GM13976 (cell line): ENCODE results near the gene SLC25A21.

ENCODE experiments used
- DNase-seq: peaks from one replicate; pipeline ENCODE4 v3.0.0; 2012; ENCODE audit warnings: low spot score
- in situ Hi-C: fragments of 300-500 bp; cut with MboI; formaldehyde crosslinking; loops from one replicate; pipeline ENCODE4 v1.12.0; 2022; ENCODE audit warnings: low sequenced_read_pairs, mixed read lengths, inconsistent platforms; ENCODE audit not compliant: unreplicated experiment
- TF ChIP-seq, protein P1 (sequence below): IDR thresholded peaks from 2 replicates; pipeline ENCODE4 v1.5.1; 2012; ENCODE audit warnings: borderline replicate concordance, mild to moderate bottlenecking; ENCODE audit not compliant: insufficient read depth; ENCODE audit errors: extremely low read depth, missing control alignments, control extremely low read depth

SLC25A21 gene

DNA sequence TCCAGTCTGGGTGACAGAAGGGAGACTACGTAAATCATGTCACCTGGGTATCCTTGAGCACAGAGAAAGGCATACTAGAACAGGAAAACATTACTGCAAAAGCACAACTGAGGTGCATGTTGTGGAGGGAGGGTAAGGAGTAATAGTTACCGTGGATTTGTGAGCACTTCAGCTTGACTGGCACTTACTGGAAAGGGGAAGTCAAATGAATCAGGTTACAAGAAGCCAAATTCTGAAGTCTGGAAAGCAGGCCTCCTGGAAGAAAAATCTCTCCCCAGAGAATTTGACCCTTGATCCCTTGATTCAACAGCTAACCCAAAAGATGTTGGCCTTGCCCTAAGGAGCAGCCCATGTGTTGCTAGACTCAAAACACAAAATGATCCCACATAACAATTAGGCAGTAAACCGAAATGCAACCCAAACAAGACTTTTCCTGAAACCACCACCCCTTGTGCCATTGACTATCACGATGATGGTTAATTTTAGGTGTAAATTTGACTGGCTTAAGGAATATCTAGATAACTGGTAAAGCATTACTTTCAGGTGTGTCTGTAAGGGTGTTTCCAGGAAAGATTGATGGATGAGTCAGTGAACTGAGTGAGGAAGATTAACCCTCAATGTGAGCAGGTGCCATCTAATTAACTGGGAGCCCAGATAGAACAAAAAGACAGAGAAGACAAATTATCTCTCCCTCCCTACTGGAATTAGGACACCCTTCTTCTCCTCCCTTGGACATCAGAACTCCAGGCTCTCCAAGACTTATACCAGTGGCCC is 108.8 kb downstream of the SLC25A21 start:
- no peak for DNase-seq
- TF ChIP-seq, protein P1, sequence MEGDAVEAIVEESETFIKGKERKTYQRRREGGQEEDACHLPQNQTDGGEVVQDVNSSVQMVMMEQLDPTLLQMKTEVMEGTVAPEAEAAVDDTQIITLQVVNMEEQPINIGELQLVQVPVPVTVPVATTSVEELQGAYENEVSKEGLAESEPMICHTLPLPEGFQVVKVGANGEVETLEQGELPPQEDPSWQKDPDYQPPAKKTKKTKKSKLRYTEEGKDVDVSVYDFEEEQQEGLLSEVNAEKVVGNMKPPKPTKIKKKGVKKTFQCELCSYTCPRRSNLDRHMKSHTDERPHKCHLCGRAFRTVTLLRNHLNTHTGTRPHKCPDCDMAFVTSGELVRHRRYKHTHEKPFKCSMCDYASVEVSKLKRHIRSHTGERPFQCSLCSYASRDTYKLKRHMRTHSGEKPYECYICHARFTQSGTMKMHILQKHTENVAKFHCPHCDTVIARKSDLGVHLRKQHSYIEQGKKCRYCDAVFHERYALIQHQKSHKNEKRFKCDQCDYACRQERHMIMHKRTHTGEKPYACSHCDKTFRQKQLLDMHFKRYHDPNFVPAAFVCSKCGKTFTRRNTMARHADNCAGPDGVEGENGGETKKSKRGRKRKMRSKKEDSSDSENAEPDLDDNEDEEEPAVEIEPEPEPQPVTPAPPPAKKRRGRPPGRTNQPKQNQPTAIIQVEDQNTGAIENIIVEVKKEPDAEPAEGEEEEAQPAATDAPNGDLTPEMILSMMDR: no peak
- in situ Hi-C loops: no loop called here

DNA sequence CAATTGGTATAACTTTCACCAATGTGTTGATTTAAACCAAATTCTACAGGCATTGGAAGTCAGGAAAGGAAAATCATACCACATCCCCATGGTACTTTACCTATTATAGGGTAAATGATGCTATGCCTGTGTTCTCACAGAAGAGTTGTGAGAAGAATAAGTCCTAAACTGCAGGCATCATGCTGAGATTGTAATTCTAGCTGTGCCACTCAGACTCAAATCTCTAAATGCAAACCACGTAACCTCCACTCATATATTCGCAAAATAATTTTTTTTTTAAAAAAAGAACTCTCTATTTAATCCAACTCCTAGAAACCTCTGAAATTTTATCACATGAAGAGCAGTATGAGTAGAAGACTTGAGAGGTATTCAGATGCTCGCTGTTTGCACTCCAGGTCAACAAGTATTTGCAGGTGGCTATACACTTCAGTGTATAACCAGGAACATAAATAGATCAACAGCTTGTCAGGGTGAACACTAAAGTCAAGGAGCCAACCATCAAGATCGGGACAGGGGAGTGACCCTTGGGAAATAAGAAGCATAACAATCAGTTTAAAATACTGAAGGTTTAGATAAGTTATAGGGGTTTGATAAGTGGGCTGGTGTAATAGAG is 110.1 kb downstream of the SLC25A21 start:
- in situ Hi-C loops: no loop called here
- no peak for DNase-seq
- TF ChIP-seq, protein P1: no peak

DNA sequence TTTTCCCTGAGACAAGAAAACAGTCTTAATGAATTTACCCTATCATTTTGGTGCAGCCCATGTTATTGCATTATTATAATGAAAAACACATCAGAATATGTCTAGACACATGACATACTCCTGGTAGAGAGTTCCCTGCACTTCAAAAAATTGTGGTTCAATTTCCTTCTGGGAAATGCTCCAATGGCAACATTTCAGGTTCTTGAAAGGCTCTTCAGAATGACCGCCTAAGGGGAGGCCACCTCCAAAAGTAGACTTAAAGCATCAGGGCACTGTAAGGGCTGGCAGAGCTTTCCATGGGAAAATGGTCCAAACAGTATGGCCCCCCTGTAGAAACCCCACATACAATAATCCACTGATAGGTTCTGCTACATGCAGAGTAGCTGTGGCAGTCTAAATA is 110.7 kb downstream of the SLC25A21 start:
- no peak for DNase-seq
- TF ChIP-seq, protein P1: no peak
- in situ Hi-C loops: no loop called here

DNA sequence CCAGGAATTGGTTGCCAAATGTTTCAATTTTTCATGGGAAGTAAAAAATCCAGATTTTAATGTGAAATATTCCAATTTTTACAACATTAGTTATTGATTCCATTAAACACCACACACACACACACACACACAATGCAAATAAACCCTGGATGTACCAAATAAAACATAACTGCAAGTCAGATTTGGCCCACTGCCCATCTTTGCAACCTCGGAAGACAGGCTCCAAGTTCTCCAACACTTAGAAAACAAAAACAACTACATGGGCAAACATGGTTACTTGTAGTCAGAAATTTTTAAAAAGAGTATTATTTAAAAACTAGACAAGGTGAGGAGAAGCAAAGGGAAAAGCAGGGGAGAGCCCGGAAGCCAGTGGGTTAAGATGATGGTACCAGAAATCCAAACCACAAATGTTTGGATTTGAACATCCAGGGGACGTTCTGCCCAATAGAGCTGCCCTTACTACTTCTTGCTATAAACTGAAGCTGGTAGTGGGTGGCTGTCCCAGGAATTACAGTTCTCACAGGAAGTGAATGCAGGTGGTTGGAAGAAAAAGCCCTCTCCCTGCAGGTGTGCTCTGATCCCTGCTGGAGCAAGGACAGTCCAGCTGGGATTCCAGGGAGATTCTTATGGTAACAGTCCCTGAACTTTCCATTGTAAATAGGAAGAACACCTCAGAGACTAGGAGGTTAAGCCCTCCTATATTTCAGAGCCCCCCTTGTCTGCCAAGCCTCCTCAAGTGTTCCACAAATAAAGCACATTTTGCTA is 111.7 kb downstream of the SLC25A21 start:
- TF ChIP-seq, protein P1: no peak
- DNase-seq: no peak
- in situ Hi-C loops: no loop called here

DNA sequence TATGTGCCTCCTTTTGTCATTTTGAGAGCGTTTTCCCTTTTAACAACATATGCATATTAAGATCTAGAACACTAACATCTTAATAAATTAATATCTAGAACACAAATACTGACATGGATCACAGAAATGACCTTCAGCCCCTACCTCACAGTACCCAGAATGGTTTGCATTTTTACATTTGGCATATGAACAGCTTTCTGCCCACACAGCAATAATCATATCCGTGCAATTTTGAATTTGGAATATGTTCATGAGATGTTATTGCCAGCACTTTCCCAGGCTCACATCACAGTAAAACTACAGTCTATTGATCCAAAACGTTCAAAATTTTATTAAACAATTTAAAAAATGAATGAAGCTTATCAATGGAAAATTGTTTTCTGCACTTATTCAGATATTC is 114.6 kb downstream of the SLC25A21 start:
- no peak for DNase-seq
- TF ChIP-seq, protein P1: no peak
- in situ Hi-C loops: no loop called here

DNA sequence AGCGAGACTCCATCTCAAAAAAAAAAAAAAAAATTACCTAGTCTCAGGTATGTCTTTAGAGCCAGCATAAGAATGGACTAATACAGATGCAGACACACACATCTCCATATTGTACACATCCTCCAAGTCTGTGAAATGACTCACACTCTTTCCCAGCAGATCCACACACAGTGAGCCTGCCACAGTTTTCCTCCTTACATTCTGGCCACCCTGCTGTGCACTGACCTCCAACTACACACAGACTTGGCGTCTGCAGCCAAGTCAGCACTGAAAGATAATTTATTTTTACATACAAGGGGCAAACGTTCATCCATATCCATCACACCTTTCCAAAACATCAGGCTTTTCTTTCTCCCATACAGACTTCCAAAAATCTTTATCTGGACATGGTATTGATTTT is 115.9 kb downstream of the SLC25A21 start:
- DNase-seq: no peak
- TF ChIP-seq, protein P1: no peak
- in situ Hi-C loops: no loop called here
